GM12878 (cell line): ENCODE results near the gene ENOX1. TPM values are rescaled to one million over a fixed set of nuclear protein-coding genes. Genes with fewer than 3 reads are reported as not detected.

Source experiments
- ATAC-seq: fragments of 200-7000 bp; cut with Tn5 transposase; 3 replicates; pipeline ENCODE4 v1.9.1; 2020; ENCODE audit warnings: mild to moderate bottlenecking, moderate library complexity
- BruUV-seq: library from RNA; stranded (reverse); fragments of 400-500 nt; replicated peaks from 2 replicates; lab custom pipeline; 2021; lab: Mats Ljungman, UMichigan
- CTCF ChIA-PET: fragments of 300-600 bp; sonication (Branson Sonifier 250); formaldehyde crosslinking; extraction: SDS; loops from one replicate; lab custom pipeline; 2021; ENCODE audit warnings: inconsistent platforms; lab: Yijun Ruan, JAX
- POLR2A ChIA-PET: fragments of 350-600 bp; formaldehyde crosslinking; extraction: SDS; loops from one replicate; lab custom pipeline; 2021; ENCODE audit warnings: inconsistent platforms; lab: Charles Lee
- RAD21 ChIA-PET: fragments of 300-600 bp; sonication (Branson Sonifier 250); formaldehyde crosslinking; loops from one replicate; lab custom pipeline; 2023; ENCODE audit warnings: antibody characterized with exemption; ENCODE audit not compliant: unreplicated experiment; lab: Charles Lee
- SMC1A ChIA-PET: fragments of 300-600 bp; sonication (Branson Sonifier 250); formaldehyde crosslinking; loops from one replicate; lab custom pipeline; 2023; ENCODE audit not compliant: unreplicated experiment, uncharacterized antibody; lab: Charles Lee
- DNase-seq: peaks from one replicate; pipeline ENCODE4 v3.0.0-alpha.2; 2011; ENCODE audit warnings: low read depth, low spot score
- FAIRE-seq: peaks from 3 replicates; lab custom pipeline; 2011; peaks lifted over from hg19 to GRCh38; lab: Jason Lieb, UNC
- H2AFZ ChIP-seq: 2 replicates; pipeline ENCODE4 v1.6.0; 2011; ENCODE audit warnings: low read depth, low read length, control low read depth; ENCODE audit not compliant: control insufficient read depth
- H3K27ac ChIP-seq: 2 replicates; pipeline ENCODE4 v1.5.1; 2011; ENCODE audit warnings: control low read depth; ENCODE audit not compliant: control insufficient read depth, insufficient read depth
- H3K27me3 ChIP-seq, 2 experiments: replicated peaks in 1 of 2; 2 replicates each; pipeline versions ENCODE4 v1.6.0 to v1.6.1; 2011; ENCODE audit warnings: low read length in 1 of 2; ENCODE audit not compliant: control insufficient read depth in 2 of 2, insufficient read depth in 2 of 2
- H3K36me3 ChIP-seq, 2 experiments: 2 replicates each; pipeline ENCODE4 v1.5.1; 2011; ENCODE audit warnings: low read length in 1 of 2; ENCODE audit not compliant: control insufficient read depth in 2 of 2, insufficient read depth in 2 of 2
- H3K4me1 ChIP-seq: 2 replicates; pipeline ENCODE4 v1.6.1; 2011; ENCODE audit warnings: mild to moderate bottlenecking, low read length, moderate library complexity, mixed read lengths; ENCODE audit not compliant: control insufficient read depth, insufficient read depth
- H3K4me2 ChIP-seq: 2 replicates; pipeline ENCODE4 v1.6.0; 2011; ENCODE audit warnings: control low read depth; ENCODE audit not compliant: control insufficient read depth, insufficient read depth
- H3K4me3 ChIP-seq: fragments of 200-600 bp; sonication (generic); 2 replicates; pipeline ENCODE4 v1.5.1; 2016
- H3K79me2 ChIP-seq: 2 replicates; pipeline ENCODE4 v1.6.0; 2011; ENCODE audit warnings: low read length; ENCODE audit not compliant: control insufficient read depth, insufficient read depth
- H3K9ac ChIP-seq: 2 replicates; pipeline ENCODE4 v1.8.0; 2011; ENCODE audit warnings: low read length, control low read depth, mixed read lengths; ENCODE audit not compliant: control insufficient read depth, insufficient read depth
- H3K9me3 ChIP-seq: replicated peaks from 3 replicates; pipeline ENCODE4 v1.5.1; 2011; ENCODE audit warnings: mild to moderate bottlenecking, low read length; ENCODE audit not compliant: control insufficient read depth, insufficient read depth
- H4K20me1 ChIP-seq: 2 replicates; pipeline ENCODE4 v1.6.0; 2011; ENCODE audit not compliant: control insufficient read depth, insufficient read depth
- BACH1 ChIP-seq: fragments of 450-650 bp; IDR thresholded peaks from 2 replicates; pipeline ENCODE4 v1.6.1; 2017; ENCODE audit warnings: mild to moderate bottlenecking, borderline replicate concordance
- FOXK2 ChIP-seq: fragments of 450-650 bp; IDR thresholded peaks from 2 replicates; pipeline ENCODE4 v1.6.1; 2017; ENCODE audit warnings: mild to moderate bottlenecking, moderate library complexity
- GABPA ChIP-seq: IDR thresholded peaks from 2 replicates; pipeline ENCODE4 v1.6.1; 2014; ENCODE audit warnings: antibody characterized with exemption, low read depth, mild to moderate bottlenecking, inconsistent platforms
- LARP7 ChIP-seq: fragments of 450-650 bp; IDR thresholded peaks from 2 replicates; pipeline ENCODE4 v1.6.1; 2017; ENCODE audit warnings: mild to moderate bottlenecking
- MTA2 ChIP-seq: fragments of 450-650 bp; IDR thresholded peaks from 2 replicates; pipeline ENCODE4 v1.6.1; 2016; ENCODE audit warnings: low read depth, mild to moderate bottlenecking, moderate library complexity
- MYB ChIP-seq: fragments of 150-350 bp; IDR thresholded peaks from 2 replicates; pipeline ENCODE4 v1.6.1; 2014; ENCODE audit warnings: mild to moderate bottlenecking, low read depth, low read length, borderline replicate concordance
- NFIC ChIP-seq: IDR thresholded peaks from 2 replicates; pipeline ENCODE4 v1.6.1; 2012; ENCODE audit warnings: low read depth, mild to moderate bottlenecking, inconsistent platforms, low read length, moderate library complexity
- PAX5 ChIP-seq: IDR thresholded peaks from 2 replicates; pipeline ENCODE4 v1.6.1; 2011; ENCODE audit warnings: low read depth, low read length, borderline replicate concordance
- RAD21 ChIP-seq: IDR thresholded peaks from 2 replicates; pipeline ENCODE4 v1.6.1; 2011; ENCODE audit warnings: mild to moderate bottlenecking, low read depth, low read length, moderate library complexity; ENCODE audit not compliant: insufficient read depth
- RELA ChIP-seq: fragments of 450-650 bp; IDR thresholded peaks from 2 replicates; pipeline ENCODE4 v1.8.0; 2014; ENCODE audit warnings: borderline replicate concordance; ENCODE audit not compliant: partially characterized antibody
- SMARCA5 ChIP-seq: fragments of 450-650 bp; IDR thresholded peaks from 2 replicates; pipeline ENCODE4 v1.6.1; 2017; ENCODE audit warnings: mild to moderate bottlenecking
- SUPT20H ChIP-seq: IDR thresholded peaks from 2 replicates; pipeline ENCODE4 v1.6.1; 2011; ENCODE audit warnings: low read depth, mild to moderate bottlenecking, low read length, moderate library complexity, borderline replicate concordance; ENCODE audit not compliant: control insufficient read depth
- SUZ12 ChIP-seq: fragments of 200-600 bp; sonication (generic); IDR thresholded peaks from one replicate; pipeline ENCODE4 v1.6.1; 2018; ENCODE audit warnings: antibody characterized with exemption, mild to moderate bottlenecking; ENCODE audit not compliant: unreplicated experiment
- TAF1 ChIP-seq: IDR thresholded peaks from 2 replicates; pipeline ENCODE4 v1.6.1; 2011; ENCODE audit warnings: mild to moderate bottlenecking, low read depth, low read length, borderline replicate concordance
- YY1 ChIP-seq: IDR thresholded peaks from 2 replicates; pipeline ENCODE4 v1.6.1; 2011; ENCODE audit warnings: low read depth, mild to moderate bottlenecking, low read length
- ZNF24 ChIP-seq: fragments of 450-650 bp; IDR thresholded peaks from 2 replicates; pipeline ENCODE4 v1.6.1; 2017; ENCODE audit warnings: antibody characterized with exemption, mild to moderate bottlenecking
- WGBS: methylation state at CpG from one replicate; pipeline ENCODE4 v1.1.6; 2016; ENCODE audit warnings: low lambda C conversion rate; ENCODE audit not compliant: insufficient replicate concordance, insufficient coverage; ENCODE audit errors: missing lambda C conversion rate; 5-methylcytosine and 5-hydroxymethylcytosine counted together
- in situ Hi-C: fragments of 300-500 bp; cut with MboI; formaldehyde crosslinking; loops from 9 replicates; pipeline ENCODE4 v1.14.3; 2018; ENCODE audit warnings: mixed read lengths
- intact Hi-C: fragments of 100-400 bp; cut with micrococcal nuclease; formaldehyde crosslinking; loops from one replicate; pipeline ENCODE4 v1.14.2; 2022; ENCODE audit not compliant: unreplicated experiment
- polyA plus RNA-seq, 11 experiments: library from polyadenylated mRNA; depleted of rRNA in 4 of 11; unstranded in 6 of 11; stranded (reverse) in 5 of 11; fragments of >200 nt; fragmentation: Nextera tagmentation in 4 of 11; fragmentation: Illumina TruSeq in 1 of 11; extraction: Ambion mirVana in 4 of 11; extraction: Trizol in 1 of 11; gene quantifications; 1 replicate in 1 of 11; 2 replicates in 10 of 11; pipeline versions ENCODE4 v1.2.1 to v1.2.3, GENCODE V29; 2011 to 2016; ENCODE audit warnings: inconsistent platforms in 2 of 11, missing spikeins in 2 of 11, low read depth in 1 of 11
- total RNA-seq, 4 experiments: library from RNA; depleted of rRNA in 3 of 4; stranded (reverse); fragments of >200 nt in 3 of 4; fragmentation: Illumina TruSeq in 1 of 4; extraction: Trizol in 1 of 4; gene quantifications; 2 replicates each; pipeline versions ENCODE4 v1.2.1 to v1.2.3, GENCODE V29; 2013 to 2021
- TF ChIP-seq, protein P1 (sequence below): fragments of 450-650 bp; formaldehyde crosslinking; IDR thresholded peaks from 2 replicates; pipeline ENCODE4 v1.4.0; 2020; ENCODE audit warnings: mild to moderate bottlenecking, moderate library complexity
- TF ChIP-seq, protein P2 (sequence below): IDR thresholded peaks from 2 replicates; pipeline ENCODE4 v1.6.1; 2011; ENCODE audit warnings: low read depth, mild to moderate bottlenecking, low read length, moderate library complexity, borderline replicate concordance; ENCODE audit errors: extremely low read depth
- TF ChIP-seq, protein P3 (sequence below): fragments of 450-650 bp; formaldehyde crosslinking; IDR thresholded peaks from 2 replicates; pipeline ENCODE4 v1.5.0; 2022; ENCODE audit warnings: mild to moderate bottlenecking, missing genetic modification characterization

ENOX1 gene
- total and polyA plus RNA-seq, 10 of the 15 experiments (the other 5 are each of a cell fraction or from before 2014, with no cell fraction given), result 0.11 to 0.26 (median 0.15) TPM

DNA sequence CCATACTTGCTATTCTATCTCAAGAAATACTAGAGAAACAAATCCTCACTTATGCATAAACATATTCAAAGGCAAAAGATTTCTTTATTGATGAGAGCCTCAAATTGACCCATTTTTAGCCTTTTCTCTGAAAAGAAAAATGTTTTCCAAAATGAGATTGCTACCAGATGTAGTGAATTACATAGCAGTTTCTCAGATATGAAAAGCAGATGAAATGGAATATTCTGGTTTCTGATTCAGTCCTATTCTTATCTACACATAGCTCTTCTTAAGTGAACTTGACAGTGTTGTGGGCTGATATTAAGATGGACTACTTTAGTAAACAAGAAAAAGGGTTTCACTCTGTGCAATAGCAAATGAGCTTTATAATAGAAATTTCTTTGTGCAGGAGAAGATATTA is 579.9 kb downstream of the ENOX1 start (continued):
- no peak for TF ChIP-seq GABPA
- TF ChIP-seq NFIC, result no peak
- TF ChIP-seq FOXK2, result no peak
- no peak for TF ChIP-seq SUPT20H
- TF ChIP-seq ZNF24, result no peak
- TF ChIP-seq PAX5, result no peak
- TF ChIP-seq SUZ12, result no peak
- TF ChIP-seq BACH1, result no peak
- no peak for TF ChIP-seq SMARCA5
- TF ChIP-seq, protein P1, sequence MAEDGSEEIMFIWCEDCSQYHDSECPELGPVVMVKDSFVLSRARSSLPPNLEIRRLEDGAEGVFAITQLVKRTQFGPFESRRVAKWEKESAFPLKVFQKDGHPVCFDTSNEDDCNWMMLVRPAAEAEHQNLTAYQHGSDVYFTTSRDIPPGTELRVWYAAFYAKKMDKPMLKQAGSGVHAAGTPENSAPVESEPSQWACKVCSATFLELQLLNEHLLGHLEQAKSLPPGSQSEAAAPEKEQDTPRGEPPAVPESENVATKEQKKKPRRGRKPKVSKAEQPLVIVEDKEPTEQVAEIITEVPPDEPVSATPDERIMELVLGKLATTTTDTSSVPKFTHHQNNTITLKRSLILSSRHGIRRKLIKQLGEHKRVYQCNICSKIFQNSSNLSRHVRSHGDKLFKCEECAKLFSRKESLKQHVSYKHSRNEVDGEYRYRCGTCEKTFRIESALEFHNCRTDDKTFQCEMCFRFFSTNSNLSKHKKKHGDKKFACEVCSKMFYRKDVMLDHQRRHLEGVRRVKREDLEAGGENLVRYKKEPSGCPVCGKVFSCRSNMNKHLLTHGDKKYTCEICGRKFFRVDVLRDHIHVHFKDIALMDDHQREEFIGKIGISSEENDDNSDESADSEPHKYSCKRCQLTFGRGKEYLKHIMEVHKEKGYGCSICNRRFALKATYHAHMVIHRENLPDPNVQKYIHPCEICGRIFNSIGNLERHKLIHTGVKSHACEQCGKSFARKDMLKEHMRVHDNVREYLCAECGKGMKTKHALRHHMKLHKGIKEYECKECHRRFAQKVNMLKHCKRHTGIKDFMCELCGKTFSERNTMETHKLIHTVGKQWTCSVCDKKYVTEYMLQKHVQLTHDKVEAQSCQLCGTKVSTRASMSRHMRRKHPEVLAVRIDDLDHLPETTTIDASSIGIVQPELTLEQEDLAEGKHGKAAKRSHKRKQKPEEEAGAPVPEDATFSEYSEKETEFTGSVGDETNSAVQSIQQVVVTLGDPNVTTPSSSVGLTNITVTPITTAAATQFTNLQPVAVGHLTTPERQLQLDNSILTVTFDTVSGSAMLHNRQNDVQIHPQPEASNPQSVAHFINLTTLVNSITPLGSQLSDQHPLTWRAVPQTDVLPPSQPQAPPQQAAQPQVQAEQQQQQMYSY, result no peak
- no peak for TF ChIP-seq RELA
- no peak for TF ChIP-seq YY1

DNA sequence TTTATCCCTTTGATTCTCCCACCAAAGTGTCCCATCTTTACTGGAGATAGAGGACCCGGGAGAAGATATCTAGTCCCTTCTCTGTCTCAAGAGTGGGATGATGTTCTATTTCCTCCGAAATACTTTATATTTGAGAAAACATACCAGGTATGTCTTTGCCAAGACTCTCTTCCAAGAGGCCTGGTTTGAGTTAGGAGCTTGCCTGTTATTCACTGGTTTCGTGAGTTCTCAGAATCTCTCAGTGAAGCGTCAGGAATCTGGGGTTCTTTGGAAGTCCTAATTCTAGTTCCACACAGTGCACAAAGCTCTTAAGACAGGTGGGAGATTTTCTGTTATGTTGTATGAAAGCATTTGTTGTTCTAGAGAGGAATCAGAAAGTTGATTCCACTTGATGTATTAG is 581.4 kb downstream of the ENOX1 start:
- ATAC-seq, result no peak
- 48% methylated on average over 4 of the region's 4 CpGs for WGBS
- FAIRE-seq, result no peak
- Histone ChIP-seq H3K9ac (no peak overlapping the region), H3K4me1 (no peaks in the 10 kb centered on the region), H3K4me2 (no peak overlapping the region), H2AFZ (no peak overlapping the region), H4K20me1 (no peaks in the 10 kb centered on the region), H3K27me3 (no peaks in the 10 kb centered on the region; a peak in 2 of 4 replicates), H3K9me3 (no peaks in the 10 kb centered on the region; the same call in 2 of the 3 replicates), H3K27ac (no peak overlapping the region), H3K79me2 (no peaks in the 10 kb centered on the region), H3K36me3 (no peaks in the 10 kb centered on the region), H3K4me3 (no peak overlapping the region)
- SMC1A ChIA-PET, result no interaction called here
- in situ Hi-C loops (no loop called here), intact Hi-C loops (no loop called here)
- CTCF ChIA-PET, result no interaction called here
- RAD21 ChIA-PET, result no interaction called here
- BruUV-seq, result no TSS peak
- POLR2A ChIA-PET, result no interaction called here
- no peak for DNase-seq
- TF ChIP-seq, protein P2, sequence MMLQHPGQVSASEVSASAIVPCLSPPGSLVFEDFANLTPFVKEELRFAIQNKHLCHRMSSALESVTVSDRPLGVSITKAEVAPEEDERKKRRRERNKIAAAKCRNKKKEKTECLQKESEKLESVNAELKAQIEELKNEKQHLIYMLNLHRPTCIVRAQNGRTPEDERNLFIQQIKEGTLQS, result no peak
- no peak for TF ChIP-seq LARP7
- TF ChIP-seq RAD21, result no peak
- no peak for TF ChIP-seq MTA2
- no peak for TF ChIP-seq MYB
- no peak for TF ChIP-seq SUPT20H
- no peak for TF ChIP-seq TAF1
- TF ChIP-seq, protein P3, sequence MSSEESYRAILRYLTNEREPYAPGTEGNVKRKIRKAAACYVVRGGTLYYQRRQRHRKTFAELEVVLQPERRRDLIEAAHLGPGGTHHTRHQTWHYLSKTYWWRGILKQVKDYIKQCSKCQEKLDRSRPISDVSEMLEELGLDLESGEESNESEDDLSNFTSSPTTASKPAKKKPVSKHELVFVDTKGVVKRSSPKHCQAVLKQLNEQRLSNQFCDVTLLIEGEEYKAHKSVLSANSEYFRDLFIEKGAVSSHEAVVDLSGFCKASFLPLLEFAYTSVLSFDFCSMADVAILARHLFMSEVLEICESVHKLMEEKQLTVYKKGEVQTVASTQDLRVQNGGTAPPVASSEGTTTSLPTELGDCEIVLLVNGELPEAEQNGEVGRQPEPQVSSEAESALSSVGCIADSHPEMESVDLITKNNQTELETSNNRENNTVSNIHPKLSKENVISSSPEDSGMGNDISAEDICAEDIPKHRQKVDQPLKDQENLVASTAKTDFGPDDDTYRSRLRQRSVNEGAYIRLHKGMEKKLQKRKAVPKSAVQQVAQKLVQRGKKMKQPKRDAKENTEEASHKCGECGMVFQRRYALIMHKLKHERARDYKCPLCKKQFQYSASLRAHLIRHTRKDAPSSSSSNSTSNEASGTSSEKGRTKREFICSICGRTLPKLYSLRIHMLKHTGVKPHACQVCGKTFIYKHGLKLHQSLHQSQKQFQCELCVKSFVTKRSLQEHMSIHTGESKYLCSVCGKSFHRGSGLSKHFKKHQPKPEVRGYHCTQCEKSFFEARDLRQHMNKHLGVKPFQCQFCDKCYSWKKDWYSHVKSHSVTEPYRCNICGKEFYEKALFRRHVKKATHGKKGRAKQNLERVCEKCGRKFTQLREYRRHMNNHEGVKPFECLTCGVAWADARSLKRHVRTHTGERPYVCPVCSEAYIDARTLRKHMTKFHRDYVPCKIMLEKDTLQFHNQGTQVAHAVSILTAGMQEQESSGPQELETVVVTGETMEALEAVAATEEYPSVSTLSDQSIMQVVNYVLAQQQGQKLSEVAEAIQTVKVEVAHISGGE, result no peak
